Measurements from ENCODE around the gene CTNND2. TPM values are rescaled to one million over a fixed set of nuclear protein-coding genes. Genes with fewer than 3 reads are reported as not detected.

The CTNND2 gene
- total RNA-seq, 1 donor from 2014 or later = 18.4 TPM

DNA sequence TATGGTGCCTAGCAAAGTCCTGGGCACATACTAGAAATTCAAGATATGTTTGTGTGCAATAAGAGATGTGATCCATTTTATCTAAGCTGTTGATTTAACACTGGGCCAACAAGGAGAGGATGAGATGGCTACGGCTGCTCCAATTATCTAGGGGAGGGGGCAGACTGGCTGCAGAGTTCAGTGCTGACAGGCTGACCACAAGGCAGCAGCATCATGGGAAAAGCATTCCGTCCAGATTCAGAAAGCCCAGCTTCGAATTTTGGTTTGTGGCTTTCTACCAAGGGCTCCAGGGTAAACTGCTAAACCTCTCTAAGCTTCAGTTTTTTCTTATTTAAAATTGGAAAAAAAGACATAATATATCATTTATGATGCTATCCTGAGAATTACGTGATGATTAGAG lies 758.1 kb downstream of the CTNND2 start:
- no peaks in the 10 kb centered on the region for H3K36me3 ChIP-seq
- no peak for DNase-seq
- no peaks in the 10 kb centered on the region for H3K9me3 ChIP-seq (replicated peaks)
- H3K4me1 ChIP-seq = no peaks in the 10 kb centered on the region
- intact Hi-C loops (cut with micrococcal nuclease) = no loop called here
- no peak overlapping the region for H3K27ac ChIP-seq (replicated peaks)
- TF ChIP-seq, protein P1, sequence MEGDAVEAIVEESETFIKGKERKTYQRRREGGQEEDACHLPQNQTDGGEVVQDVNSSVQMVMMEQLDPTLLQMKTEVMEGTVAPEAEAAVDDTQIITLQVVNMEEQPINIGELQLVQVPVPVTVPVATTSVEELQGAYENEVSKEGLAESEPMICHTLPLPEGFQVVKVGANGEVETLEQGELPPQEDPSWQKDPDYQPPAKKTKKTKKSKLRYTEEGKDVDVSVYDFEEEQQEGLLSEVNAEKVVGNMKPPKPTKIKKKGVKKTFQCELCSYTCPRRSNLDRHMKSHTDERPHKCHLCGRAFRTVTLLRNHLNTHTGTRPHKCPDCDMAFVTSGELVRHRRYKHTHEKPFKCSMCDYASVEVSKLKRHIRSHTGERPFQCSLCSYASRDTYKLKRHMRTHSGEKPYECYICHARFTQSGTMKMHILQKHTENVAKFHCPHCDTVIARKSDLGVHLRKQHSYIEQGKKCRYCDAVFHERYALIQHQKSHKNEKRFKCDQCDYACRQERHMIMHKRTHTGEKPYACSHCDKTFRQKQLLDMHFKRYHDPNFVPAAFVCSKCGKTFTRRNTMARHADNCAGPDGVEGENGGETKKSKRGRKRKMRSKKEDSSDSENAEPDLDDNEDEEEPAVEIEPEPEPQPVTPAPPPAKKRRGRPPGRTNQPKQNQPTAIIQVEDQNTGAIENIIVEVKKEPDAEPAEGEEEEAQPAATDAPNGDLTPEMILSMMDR (IDR thresholded peaks at IDR 0.05; ENCODE audit: borderline replicate concordance) = no peak
- no peak overlapping the region for H3K4me3 ChIP-seq
- peaks cover 10% of the 10 kb centered on the region for H3K27me3 ChIP-seq (ENCODE audit: low read depth)

DNA sequence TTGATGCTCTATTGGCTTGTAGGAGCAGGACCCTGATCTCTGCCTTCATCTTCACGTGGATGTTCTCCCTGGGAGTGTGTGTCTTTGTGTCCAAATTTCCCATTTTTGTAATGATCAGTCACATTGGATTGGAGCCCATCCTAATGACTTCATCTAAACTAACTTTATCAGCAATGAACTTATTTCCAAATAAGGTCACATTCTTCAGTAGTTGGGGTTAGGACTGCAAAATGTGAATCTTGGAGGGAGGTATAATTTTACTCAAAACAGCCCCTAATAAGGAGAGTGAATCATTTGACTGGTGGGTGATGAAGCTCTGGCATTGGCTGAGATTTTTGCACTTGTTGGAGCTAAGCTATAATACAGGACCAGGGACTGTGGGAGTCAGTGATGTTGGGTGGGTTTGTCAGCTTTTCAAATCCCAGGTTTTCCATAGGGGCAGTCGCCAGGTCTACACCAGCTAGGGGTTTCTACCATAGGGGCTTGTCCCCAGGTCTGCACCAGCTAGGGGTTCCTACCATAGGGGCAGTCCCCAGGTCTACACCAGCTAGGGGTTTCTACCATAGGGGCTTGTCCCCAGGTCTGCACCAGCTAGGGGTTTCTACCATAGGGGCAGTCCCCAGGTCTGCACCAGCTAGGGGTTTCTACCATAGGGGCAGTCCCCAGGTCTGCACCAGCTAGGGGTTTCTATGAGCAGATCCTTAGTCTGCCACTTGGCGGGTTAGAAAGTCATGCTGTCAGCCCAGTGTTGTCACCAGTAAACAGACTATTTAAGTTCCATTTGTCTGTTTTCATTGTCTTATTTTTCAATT lies 760.6 kb downstream of the CTNND2 start:
- no peak overlapping the region for H3K27ac ChIP-seq (replicated peaks)
- H3K4me1 ChIP-seq = no peaks in the 10 kb centered on the region

DNA sequence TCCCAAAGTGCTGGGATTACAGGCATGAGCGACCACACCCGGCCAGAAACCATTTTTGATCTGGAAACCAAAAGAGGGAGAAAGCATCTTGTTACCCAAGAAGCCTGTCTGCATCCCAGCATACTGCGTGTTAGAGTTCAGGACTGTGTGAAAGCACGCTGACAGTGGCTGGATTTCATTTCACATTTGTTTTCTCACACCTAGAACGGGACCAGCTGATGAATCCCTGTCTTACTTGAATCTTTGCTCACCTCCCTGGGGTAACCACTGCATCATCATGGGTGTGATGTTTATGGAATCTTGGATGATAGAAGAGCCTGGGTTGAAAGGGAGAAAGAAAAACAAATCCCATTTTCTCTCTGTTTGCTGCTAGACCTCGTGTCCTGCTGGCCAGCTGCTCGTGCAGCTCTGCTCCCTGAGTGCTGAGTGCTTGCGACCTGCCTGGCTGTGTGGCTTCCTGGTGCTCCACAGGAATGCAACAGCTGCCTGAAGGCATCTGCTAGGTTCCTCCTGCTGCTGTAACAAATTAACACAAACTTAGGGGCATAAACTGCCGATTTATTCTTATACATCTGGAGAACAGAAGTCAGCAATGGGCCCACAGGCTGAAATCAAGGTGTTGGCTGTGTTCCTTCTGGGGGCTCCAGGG lies 764.9 kb downstream of the CTNND2 start:
- intact Hi-C loops (cut with micrococcal nuclease) = no loop called here
- H3K4me3 ChIP-seq = no peak overlapping the region
- no peaks in the 10 kb centered on the region for H3K9me3 ChIP-seq (replicated peaks)
- TF ChIP-seq, protein P1 (IDR thresholded peaks at IDR 0.05; ENCODE audit: borderline replicate concordance) = no peak
- no peaks in the 10 kb centered on the region for H3K36me3 ChIP-seq
- no peaks in the 10 kb centered on the region for H3K4me1 ChIP-seq
- no peak overlapping the region for H3K27ac ChIP-seq (replicated peaks)
- no peak for DNase-seq
- peaks cover 7% of the 10 kb centered on the region for H3K27me3 ChIP-seq (ENCODE audit: low read depth)

More for the DNA sequence above, 760.6 kb downstream of the CTNND2 start:
- Histone ChIP-seq H3K36me3 (no peaks in the 10 kb centered on the region), H3K4me3 (no peak overlapping the region), H3K27me3 (ENCODE audit: low read depth) (peaks cover 10% of the 10 kb centered on the region), H3K9me3 (replicated peaks) (no peaks in the 10 kb centered on the region)
- DNase-seq = no peak
- intact Hi-C loops (cut with micrococcal nuclease) = no loop called here
- TF ChIP-seq, protein P1 (IDR thresholded peaks at IDR 0.05; ENCODE audit: borderline replicate concordance) = no peak

DNA sequence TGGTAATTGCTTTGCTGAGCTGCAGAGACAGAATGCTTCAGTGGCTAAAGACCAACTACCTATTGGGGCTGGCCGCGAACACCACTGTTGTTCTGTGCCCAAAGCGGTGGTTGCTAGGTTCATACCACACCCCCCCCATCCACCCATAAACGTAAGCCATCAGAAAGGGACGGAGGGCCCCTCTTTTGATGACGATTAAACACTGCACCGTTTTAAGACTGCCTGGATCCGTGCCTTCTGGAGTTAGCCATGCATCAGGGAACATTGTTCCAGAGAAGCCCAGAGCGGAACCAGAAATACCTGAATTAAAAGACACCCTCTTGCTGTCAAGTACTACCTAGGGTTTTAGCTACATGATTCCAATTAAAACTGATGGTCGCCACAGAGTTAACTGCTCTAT lies 774.1 kb downstream of the CTNND2 start:
- Histone ChIP-seq H3K27ac (replicated peaks) (no peak overlapping the region), H3K4me3 (no peak overlapping the region), H3K9me3 (replicated peaks) (no peaks in the 10 kb centered on the region), H3K36me3 (no peaks in the 10 kb centered on the region), H3K27me3 (ENCODE audit: low read depth) (peaks cover 6% of the 10 kb centered on the region), H3K4me1 (no peaks in the 10 kb centered on the region)
- DNase-seq = no peak
- intact Hi-C loops (cut with micrococcal nuclease) = no loop called here
- TF ChIP-seq, protein P1 (IDR thresholded peaks at IDR 0.05; ENCODE audit: borderline replicate concordance) = no peak

DNA sequence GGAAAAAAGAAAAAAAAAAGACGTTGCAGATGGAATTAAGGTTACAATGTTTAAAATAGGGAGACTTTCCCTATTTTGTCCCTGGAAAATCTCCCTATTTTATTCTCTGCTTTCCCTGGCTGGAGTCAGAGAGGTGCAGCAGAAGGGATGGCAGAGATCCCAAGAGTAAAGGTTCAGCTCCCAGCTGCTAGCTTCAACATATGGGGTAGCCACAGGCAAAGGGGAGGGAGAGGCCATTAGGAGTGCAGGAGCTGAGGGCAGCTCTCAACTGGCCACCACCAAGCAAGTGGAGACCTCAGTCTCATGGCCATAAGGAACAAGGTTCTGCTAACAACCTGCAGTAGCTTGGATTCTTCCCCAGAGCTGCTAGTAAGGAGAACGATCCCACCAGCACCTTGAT lies 776.2 kb downstream of the CTNND2 start:
- no peak for DNase-seq
- H3K4me1 ChIP-seq = no peaks in the 10 kb centered on the region
- TF ChIP-seq, protein P1 (IDR thresholded peaks at IDR 0.05; ENCODE audit: borderline replicate concordance) = no peak
- no peaks in the 10 kb centered on the region for H3K9me3 ChIP-seq (replicated peaks)
- no peak overlapping the region for H3K27ac ChIP-seq (replicated peaks)
- no peak overlapping the region for H3K4me3 ChIP-seq
- peaks cover 13% of the 10 kb centered on the region for H3K27me3 ChIP-seq (ENCODE audit: low read depth)
- H3K36me3 ChIP-seq = no peaks in the 10 kb centered on the region
- intact Hi-C loops (cut with micrococcal nuclease) = no loop called here
